T-helper 2 cell (primary cell): ENCODE measurements around the gene ADAMTSL2.

Source experiments
- DNase-seq, 5 experiments: peaks; one replicate each; pipeline versions ENCODE4 v3.0.0 to v3.0.0-alpha.2; 2012 to 2022

ADAMTSL2 gene

DNA sequence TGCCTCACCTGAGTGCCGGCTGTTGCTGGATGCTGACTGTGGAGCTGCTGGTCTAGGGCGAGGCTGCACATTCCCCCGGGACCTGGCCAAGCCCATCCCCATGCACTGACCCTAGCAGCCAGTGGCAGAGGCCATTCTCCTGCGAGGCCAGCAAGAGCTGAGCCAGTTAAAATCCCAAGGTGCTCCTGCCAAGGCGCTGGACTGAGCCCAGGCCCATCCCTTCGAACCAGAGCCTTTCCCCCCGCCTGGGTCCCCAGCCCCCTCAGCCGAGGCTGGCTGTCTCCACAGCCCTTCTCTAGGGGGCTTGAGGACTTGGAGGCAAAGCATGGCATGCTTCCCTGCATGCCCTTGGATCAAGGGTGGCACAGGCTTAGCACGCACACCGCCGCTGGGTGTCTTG, 1.6 kb downstream of the ADAMTSL2 start:
- DNase-seq = no peak

DNA sequence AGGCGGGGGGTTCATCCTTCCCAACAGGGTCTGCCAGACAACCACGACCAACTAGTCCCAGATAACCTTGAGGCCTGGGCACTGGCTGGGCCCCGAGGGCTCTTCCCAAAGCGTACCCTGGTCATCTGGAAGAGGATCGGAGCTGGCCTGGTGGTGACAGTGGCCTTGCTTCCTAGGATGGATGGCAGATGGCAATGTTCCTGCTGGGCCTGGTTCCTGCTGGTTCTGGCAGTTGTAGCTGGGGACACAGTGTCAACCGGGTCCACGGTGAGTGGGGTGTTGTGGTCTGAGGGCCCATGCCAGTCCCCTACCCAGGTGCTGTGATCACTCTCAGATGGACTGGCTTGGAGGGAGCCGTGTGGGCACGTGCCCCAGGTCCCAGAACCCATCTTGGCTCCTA, 2.0 kb downstream of the ADAMTSL2 start:
- DNase-seq = no peak

DNA sequence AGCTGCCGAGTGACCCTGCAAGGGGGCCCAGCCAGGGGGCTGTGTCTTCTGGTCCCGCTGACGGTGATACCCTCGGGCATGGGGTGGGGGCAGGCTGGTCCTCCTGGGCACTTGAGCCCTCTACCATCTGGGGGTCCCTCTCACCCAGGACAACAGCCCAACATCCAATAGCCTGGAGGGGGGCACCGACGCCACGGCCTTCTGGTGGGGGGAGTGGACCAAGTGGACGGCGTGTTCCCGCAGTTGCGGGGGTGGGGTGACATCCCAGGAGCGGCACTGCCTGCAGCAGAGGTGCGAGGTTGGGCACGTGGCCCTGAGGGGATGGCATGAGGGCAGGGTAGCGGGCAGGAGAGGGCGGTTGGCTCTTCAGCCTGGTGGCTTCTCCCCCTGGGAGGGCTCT, 2.8 kb downstream of the ADAMTSL2 start:
- DNase-seq = no peak

DNA sequence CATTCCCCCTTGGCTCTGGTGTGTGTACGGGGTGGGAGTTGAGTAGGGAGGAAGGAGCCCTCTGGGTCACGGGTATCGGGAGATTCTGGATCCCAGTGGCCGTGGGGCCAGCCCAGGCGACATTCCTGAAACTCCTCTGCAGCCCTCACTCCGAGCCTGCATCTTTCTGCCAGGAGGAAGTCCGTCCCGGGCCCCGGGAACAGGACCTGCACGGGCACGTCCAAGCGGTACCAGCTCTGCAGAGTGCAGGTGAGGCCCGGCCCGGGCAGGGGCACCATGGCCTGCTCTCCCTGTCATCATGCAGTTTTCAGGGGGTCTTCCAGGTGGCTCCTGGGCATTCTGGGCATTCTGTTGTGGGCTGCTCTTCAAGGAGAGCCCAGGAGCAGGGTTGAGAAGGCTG, 3.7 kb downstream of the ADAMTSL2 start:
- no peak for DNase-seq

DNA sequence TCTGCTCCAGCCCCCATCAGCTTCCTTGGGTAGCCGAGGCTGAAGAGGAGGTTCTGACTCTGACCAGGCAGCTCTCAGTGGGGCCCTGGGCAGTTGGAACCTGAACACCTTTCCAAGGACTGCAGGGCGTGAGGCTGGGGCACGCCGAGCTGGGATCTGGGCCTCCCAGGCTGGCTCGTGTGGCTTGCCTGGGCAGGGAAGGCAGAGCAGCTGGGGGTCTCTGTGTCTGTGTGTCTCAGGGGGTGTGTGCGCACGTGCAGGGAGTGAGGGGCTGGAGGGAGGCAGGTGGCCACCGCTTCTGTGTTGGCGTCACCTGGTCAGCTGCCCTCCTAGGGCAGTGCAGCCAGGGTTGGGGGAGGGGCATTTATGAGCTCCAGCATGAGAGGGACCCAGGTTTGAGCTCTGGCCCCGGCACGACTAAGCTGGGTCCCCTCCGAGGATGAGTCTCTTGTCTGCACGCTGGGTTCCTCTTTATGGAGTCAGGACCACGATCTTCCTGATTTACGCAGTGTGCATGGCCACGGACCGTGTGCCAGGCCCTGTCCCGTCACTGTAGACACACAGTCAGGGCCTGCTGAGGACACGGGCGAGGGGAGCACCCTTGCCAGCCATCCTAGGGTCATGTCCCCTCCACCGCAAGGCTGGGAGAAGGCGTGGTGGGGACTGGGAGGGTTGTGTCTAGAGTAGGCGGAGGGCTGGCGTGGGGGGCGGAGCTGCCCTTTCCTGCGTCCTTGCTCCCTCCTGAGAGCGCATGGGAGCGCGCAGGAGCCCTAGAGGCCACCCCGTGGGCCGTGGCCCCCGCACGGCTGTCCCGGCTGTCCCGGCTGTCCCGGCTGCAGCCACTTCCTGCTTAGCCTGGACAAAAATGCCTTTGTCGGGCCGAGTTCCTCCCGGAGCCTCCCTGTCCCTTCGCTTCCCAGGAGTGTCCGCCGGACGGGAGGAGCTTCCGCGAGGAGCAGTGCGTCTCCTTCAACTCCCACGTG, 4.6 kb downstream of the ADAMTSL2 start:
- no peak for DNase-seq

DNA sequence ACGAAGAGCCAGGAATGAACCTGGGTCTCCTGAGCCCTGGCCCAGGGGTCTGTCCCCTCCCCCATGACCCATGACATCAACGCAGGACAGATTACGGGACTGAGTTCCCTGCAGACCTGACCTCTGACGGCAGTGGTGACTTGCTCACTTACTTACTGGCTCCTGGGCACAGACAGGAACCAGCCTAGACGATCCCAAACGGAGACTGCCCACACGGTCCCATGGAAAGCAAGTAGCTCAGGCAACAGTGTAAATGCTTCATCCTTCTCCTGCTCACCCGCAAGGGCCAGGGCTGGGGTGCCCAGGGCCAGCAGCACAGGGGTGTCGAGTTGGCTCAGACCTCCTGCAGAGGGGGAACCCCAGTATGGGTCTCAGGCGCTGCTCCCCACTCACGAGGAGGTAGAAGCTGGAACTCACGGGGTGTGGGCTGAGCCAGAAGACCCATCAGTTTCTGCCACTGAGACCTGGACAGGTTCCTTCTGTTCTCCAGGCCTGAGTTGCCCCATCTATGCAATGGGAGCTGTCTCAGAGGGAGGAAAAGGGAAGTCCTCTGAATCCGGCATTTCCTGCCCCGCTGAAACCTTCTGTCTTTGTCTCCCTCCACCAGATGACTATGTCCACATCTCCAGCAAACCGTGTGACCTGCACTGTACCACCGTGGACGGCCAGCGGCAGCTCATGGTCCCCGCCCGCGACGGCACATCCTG, 5.6 kb downstream of the ADAMTSL2 start:
- DNase-seq = no peak

DNA sequence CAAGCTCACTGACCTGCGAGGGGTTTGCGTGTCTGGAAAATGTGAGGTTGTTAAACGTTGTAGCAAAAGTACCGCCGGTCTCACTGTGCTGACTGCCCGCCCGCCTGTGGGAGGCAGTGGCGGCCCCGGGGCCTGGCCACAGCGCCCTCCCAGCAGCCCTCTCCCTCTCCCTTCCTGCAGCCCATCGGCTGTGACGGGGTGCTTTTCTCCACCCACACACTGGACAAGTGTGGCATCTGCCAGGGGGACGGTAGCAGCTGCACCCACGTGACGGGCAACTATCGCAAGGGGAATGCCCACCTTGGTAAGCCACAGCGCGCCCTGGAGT, 6.2 kb downstream of the ADAMTSL2 start:
- DNase-seq = no peak

DNA sequence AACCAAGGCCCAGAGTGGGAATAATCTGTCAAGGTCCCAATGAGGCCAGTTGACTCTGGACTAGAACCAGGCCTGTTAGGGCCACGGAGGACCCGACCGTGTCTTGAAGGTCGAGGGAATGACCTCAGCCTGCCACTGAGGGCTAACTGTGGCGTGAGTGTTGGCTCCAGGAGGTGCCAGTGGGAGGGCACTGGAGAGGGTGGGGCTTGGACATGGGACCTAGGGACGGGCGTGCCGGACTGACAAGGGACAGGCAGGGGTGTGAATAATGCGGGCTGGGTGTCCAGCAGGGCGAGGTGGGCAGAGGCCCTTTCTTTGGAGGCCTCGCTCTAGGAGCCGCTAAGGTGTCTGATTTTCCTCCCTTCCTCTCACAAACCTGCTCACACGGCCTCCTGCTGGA, 7.5 kb downstream of the ADAMTSL2 start:
- DNase-seq = no peak

DNA sequence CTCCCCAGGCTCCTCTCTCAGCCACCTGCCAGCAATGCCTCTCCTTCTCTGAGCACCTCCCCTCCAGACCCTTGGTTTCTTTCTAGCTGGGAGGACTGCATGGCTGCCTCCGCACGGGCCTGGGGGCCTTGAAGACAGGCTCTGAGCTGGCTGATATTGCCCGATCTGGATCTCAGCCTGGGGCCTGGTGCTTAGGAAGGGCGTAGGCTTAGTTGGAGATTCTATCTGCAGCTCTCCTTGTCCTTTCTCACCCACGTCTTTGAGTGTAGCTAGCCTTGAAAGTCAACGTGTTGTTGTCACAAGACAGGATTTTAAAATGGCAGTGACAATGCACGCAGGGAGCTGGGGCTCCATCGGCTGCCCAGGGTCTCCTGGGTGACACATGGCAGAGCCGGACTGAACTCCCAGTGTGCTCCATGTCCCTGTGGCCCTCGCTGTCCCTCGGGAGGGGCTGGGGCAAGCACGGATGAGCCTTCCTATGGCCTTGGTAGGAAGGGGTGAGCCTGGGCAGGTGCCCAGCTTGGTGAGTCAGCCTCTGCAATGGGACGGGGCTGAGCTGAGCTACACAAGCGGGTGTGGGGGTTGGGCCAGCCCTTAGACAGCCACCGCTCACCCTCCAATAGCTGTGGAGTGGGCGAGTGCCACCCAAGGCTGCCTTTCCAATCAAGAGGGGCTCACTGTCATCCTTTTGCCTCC, 9.4 kb downstream of the ADAMTSL2 start:
- DNase-seq = no peak

DNA sequence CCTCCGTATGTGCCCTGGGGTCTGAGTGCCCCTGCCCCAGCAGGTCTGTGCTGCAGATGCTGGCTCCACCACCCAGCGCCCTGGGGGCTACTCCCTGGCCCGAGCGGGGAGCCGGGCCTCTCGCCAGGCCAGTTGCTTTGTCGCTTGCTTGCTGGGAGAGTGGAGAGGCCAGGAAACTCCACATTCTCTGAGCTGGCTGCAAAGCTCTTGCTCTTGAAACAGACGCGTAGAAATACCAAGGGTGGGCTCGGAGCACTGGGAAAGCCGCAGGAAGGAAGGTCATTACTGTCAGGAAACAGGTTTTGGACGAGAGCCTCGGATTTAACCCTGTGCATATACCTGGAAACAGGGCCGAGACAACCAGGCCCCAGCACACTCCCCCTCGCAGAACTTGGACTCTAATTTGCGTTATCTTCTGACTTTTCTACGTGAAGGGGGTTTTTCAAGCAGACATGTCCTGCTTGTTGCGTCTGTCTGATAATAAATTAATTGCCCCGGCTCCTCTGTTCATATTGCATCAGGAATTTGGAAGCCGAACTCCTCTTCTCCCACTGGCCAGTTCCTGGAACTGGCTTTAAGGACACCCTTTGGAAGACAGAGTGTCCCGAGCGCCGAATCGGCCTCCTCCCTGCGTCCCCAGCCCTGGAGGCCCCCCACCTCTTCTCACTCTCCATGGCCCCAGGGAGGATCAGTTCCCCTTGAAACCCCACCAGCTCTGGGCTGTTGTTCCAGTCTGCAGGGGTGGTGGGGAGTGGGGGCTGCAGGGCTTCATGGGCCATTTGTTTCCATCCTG, 11.2 kb downstream of the ADAMTSL2 start:
- no peak for DNase-seq

DNA sequence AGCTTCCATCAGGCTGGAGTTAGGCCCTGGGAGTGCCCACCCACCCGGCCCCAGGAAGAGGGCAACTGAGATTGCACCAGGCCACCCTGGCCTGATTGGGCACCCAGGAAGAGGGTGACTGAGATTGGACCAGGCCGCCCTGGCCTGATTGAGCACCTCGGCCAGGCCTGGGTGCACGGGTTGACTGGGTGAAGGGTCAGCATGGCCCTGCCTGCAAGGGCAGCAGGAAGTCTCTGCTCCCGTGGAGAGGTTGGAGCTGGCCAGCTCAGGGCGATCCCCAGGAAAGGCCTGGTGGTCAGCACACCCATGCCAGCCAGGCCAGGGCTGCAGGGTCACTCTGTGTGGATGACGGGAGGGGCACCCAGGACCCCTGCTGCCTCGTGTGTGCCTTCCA, 11.8 kb downstream of the ADAMTSL2 start:
- DNase-seq = no peak

DNA sequence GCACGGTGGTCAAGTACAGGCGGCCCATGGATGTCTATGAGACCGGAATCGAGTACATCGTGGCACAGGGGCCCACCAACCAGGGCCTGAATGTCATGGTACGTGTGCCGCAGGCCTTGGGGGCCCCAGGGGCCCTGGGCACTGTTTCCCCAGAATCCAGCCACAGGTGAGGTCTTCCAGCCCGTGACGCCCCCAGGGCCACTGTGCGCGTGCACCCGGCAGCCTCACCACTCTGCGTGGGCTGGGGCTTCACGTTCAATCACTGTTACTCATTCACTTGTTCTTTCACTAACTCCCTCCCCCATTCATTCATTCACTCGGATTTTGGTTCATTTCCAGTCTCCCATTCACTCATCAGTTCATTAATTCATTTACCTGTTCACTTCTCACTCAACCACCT, 12.6 kb downstream of the ADAMTSL2 start:
- no peak for DNase-seq

DNA sequence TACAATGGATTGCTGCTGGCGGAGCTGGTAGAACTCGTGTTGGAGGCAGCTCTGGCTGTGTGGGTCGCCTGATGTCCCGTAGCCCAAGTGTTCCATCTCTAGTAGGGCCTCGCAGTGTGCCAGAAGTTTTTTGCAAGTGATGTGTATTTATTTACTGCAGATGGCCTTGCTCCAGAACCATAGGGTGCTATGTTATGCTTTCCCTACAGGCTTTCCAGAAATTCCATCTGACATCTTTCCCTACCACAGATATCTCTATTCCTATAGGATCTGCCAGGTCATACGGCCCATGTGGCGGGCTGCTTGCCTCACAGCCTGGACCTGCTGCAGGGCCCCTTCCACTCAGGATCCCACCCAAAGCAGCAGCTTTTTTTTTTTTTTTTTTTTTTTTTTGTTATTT, 16.9 kb downstream of the ADAMTSL2 start:
- no peak for DNase-seq

DNA sequence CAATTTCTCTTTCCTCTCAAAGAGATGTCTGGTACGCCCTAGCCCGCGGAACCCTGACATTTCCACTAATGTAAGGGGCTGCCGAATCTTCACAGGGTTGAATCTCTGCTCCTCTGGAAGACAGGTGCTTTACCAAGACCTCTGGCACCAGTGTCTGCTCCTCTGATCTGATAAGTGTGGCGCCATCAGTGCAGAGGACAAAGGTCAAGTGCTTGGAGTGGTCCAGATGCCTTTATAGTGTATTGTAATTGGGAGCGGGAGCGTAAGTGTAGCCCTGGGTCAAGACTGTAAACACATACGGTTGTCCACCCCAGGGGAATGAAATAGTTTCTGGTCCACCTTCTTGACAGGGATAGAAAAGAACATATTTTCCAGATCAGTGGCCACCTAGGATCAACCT, 17.7 kb downstream of the ADAMTSL2 start:
- no peak for DNase-seq

DNA sequence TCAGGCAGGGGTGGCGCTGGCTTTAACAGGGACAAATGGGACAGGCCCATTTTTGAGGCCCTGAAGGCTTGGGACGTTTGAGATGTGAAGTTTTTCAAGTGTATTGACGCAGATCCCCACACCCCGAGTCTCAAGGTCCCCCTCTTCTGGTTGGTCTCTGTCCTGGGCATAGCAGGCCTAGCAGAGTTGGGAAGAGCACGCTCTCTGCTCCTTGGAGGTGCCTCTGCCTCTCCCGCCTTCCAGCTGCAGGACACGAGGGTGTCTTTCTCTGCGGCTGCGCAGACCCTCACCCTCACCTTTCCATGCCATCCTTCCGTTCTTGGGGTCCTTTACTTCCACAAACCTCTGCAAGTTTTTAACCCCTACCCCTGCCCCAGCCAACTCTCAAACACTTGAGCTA, 18.6 kb downstream of the ADAMTSL2 start:
- DNase-seq = no peak

DNA sequence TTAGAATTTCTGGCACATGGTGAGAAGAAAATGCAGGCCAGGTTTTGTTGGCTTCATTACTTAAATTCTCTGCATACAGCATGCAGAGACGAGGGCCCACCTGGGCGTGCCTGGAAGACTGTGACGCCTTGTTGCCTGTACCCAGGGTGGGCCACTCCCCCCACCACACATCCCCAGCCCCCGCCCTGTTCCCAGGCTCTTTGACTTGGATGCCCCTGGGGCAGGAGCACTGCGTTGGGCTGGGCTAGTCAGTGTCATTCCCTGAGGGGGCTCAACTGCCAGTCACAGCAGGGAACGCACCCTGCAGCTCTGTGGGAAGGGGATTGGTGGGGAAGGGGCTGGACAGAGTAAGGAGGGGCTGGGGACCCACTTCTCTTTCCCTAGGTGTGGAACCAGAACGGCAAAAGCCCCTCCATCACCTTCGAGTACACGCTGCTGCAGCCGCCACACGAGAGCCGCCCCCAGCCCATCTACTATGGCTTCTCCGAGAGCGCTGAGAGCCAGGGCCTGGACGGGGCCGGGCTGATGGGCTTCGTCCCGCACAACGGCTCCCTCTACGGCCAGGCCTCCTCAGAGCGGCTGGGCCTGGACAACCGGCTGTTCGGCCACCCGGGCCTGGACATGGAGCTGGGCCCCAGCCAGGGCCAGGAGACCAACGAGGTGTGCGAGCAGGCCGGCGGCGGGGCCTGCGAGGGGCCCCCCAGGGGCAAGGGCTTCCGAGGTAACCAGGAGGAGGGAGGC, 19.6 kb downstream of the ADAMTSL2 start:
- no peak for DNase-seq

DNA sequence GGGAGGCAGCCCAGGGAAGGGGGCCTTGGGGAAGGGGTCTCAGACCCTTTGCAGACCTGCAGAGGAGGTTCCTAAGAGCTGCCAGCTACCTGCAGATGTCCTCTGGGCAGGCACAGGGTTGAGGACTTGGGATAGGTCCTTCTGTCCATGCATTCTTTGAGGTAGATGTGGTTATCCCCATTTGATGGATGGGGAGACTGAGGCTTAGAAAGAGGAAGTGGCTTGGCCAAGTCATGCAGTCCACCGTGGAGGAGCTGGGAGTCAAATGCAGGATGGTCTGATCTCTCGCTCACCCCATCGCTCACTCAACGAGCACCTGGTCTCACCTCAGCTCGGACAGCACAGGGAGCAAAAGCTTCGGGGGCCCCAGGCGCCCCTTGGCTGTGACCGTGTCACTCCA, 20.2 kb downstream of the ADAMTSL2 start:
- DNase-seq = no peak

DNA sequence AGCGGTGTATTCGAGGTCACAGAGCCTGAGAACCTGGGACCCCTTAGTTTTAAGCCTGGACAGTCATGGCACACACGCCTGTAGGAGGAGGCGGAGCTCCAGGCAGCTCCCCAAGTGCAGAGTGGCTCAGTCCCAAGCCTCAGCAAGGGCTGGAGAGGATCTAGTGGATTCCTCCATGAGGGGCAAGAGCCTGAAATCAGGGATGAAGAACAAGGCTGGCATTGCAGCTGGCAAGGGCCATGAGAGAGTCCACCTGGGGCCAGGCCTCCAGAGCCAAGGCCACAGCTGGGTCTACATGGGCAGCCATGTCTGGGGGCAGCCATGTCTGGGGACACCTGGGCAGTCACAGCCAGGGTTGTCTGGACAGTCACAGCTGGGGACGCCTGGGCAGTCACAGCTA, 21.9 kb downstream of the ADAMTSL2 start:
- DNase-seq = no peak

DNA sequence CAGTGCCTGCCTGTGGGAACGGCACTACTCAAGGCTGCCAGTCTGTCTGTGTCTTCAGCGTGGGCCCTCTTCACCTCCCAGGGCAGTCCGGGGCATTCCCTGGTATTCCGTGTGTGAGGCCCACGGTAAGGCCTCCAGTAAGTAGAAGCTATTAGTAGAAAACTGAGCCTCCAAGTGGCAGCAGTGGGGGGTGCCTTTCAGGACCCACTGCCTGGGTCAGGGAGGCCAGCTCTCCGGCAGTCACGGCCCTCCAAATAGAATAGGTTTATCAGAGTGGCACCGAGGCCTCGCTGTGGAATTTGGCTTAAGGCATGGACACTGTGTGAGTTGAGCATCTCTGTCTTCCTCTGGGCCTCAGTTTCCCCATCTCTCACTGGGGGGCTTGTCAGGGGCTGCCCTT, 23.1 kb downstream of the ADAMTSL2 start:
- DNase-seq = no peak

DNA sequence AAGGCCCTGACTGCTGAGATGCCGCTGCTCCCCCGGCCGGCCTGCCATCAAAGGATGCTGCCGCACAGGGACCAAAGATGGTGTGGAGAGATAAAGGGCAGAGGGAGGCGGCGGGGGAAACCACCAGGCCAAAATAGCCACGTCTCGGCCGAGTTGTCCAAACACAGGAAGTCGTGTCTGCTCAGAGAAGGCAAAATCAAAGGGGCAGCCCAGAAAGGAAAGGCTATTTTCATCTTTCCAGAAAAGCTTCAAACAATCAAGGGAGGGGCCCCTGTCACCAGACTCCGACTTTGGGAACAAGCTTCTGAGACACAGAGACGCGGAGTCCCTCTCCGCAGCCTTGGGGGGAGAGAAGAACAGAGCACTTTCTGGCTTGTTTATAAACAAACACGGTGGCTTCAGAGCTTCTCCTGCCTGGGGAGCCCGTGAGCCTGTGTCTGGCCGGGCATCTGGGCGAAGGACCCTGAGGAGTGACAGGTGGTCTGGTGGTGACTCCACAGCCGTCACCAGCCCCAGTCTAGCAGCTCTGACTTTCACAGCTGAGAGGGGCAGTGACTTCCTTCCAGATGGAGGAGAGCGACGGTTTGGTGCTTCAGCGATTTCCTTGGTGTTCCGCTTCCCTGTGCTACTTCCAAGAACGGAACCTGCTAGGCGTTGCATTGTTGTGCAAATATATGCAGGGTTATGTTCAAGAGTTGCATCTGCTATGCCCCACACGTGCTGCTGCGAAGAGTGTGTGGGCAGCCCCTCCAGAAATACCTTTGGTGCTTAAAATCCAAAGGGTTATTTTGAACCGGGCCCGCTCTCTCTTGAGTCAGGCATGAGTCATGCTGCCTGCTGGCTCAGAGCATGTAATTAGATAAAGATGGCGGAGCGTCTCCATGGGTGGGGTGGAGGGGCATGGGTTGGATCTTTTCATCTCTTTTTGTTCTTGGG, 24.0 kb downstream of the ADAMTSL2 start:
- DNase-seq = no peak

DNA sequence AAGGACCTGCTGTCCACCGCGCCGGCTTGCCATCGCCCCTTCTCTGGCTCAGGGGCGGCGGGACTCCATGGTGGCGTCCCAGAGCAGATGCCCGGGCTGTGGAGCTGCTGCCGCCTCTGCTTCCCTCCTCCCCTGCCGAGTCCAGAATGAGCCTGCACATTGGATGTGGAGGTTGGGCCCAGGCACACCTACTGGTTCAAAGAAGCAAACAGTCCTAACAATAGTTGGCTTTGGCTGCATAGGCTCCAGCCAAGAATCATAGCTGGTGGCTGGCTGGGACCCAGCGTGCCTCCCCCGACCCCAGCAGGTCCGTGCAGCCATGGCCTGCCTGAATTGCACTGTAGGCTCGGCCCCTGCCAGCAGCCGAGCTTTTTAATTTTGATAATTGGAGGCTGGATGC, 25.8 kb downstream of the ADAMTSL2 start:
- no peak for DNase-seq
